Stomach (tissue), 4 donors: Measurements from ENCODE around the gene CISH.

Experiments used
- CTCF ChIP-seq, 7 experiments: fragments of 450-650 bp in 4 of 7; fragments of 200-600 bp in 3 of 7; sonication (generic) in 3 of 7; IDR thresholded peaks; one replicate each; pipeline ENCODE4 v1.5.1; 2016 to 2019; ENCODE audit warnings: antibody characterized with exemption in 7 of 7, control low read depth in 2 of 7, mild to moderate bottlenecking in 1 of 7
- EP300 ChIP-seq: sonication (generic); formaldehyde crosslinking; IDR thresholded peaks from one replicate; pipeline ENCODE4 v1.6.1; 2017; ENCODE audit warnings: antibody characterized with exemption
- POLR2A ChIP-seq, 4 donors: fragments of 450-650 bp; IDR thresholded peaks; one replicate each; pipeline ENCODE4 v1.6.1; 2016; ENCODE audit warnings: antibody characterized with exemption in 4 of 4, control low read depth in 2 of 4, mild to moderate bottlenecking in 1 of 4, moderate library complexity in 1 of 4

GRCh38 chr3:50653937-50654595 is 42.5 kb upstream of the CISH start:
- TF ChIP-seq CTCF (IDR thresholded peaks at IDR 0.05) = no peak
- TF ChIP-seq POLR2A (IDR thresholded peaks at IDR 0.05) = no peak
- no peak for TF ChIP-seq EP300
